ENCODE results near the gene RPS21. TPM values are rescaled to one million over a fixed set of nuclear protein-coding genes. Genes with fewer than 3 reads are reported as not detected.

The RPS21 gene
- total RNA-seq, 1 donor from 2014 or later: 2,085 TPM

- no peak for DNase-seq (ENCODE audit: low spot score)
- Mint-ChIP-seq H3K27me3 (ENCODE audit: low read depth) (no peaks in the 10 kb centered on the region), H3K4me3 (ENCODE audit: low read depth) (no peak overlapping the region), H3K9me3 (peaks cover 10% of the 10 kb centered on the region), H3K4me1 (ENCODE audit: low read depth) (no peaks in the 10 kb centered on the region), H3K27ac (no peak overlapping the region), H3K36me3 (ENCODE audit: low read depth) (peaks cover 37% of the 10 kb centered on the region)
- intact Hi-C loops (cut with micrococcal nuclease): no loop called here
These were observed 6.9 kb downstream of the RPS21 start for GRCh38 chr20:62393830-62394229.

GRCh38 chr20:62394248-62395245 is 7.6 kb downstream of the RPS21 start:
- Mint-ChIP-seq H3K4me1 (ENCODE audit: low read depth) (no peaks in the 10 kb centered on the region), H3K27ac (no peak overlapping the region), H3K27me3 (ENCODE audit: low read depth) (no peaks in the 10 kb centered on the region), H3K36me3 (ENCODE audit: low read depth) (peaks cover 30% of the 10 kb centered on the region), H3K4me3 (ENCODE audit: low read depth) (no peak overlapping the region), H3K9me3 (peaks cover 10% of the 10 kb centered on the region)
- intact Hi-C loops (cut with micrococcal nuclease): no loop called here
- DNase-seq (ENCODE audit: low spot score): no peak

GRCh38 chr20:62395311-62396242 is 8.7 kb downstream of the RPS21 start:
- Mint-ChIP-seq H3K4me3 (ENCODE audit: low read depth) (no peak overlapping the region), H3K36me3 (ENCODE audit: low read depth) (peaks cover 20% of the 10 kb centered on the region), H3K4me1 (ENCODE audit: low read depth) (no peaks in the 10 kb centered on the region), H3K9me3 (peaks cover 10% of the 10 kb centered on the region), H3K27me3 (ENCODE audit: low read depth) (no peaks in the 10 kb centered on the region), H3K27ac (no peak overlapping the region)
- intact Hi-C loops (cut with micrococcal nuclease): no loop called here
- no peak for DNase-seq (ENCODE audit: low spot score)

- no peak overlapping the region for H3K27ac Mint-ChIP-seq
- no peaks in the 10 kb centered on the region for H3K4me1 Mint-ChIP-seq (ENCODE audit: low read depth)
- no peak overlapping the region for H3K4me3 Mint-ChIP-seq (ENCODE audit: low read depth)
- peaks cover 10% of the 10 kb centered on the region for H3K9me3 Mint-ChIP-seq
- no peaks in the 10 kb centered on the region for H3K27me3 Mint-ChIP-seq (ENCODE audit: low read depth)
- intact Hi-C loops (cut with micrococcal nuclease): no loop called here
- H3K36me3 Mint-ChIP-seq (ENCODE audit: low read depth): peaks cover 18% of the 10 kb centered on the region
- no peak for DNase-seq (ENCODE audit: low spot score)
These were observed 9.7 kb downstream of the RPS21 start for GRCh38 chr20:62396367-62397239.

GRCh38 chr20:62398120-62398821 is 11.4 kb downstream of the RPS21 start:
- no peak for DNase-seq (ENCODE audit: low spot score)
- H3K27ac Mint-ChIP-seq: no peak overlapping the region
- H3K27me3 Mint-ChIP-seq (ENCODE audit: low read depth): no peaks in the 10 kb centered on the region
- peaks cover 10% of the 10 kb centered on the region for H3K9me3 Mint-ChIP-seq
- H3K4me3 Mint-ChIP-seq (ENCODE audit: low read depth): no peak overlapping the region
- H3K4me1 Mint-ChIP-seq (ENCODE audit: low read depth): no peaks in the 10 kb centered on the region
- intact Hi-C loops (cut with micrococcal nuclease): no loop called here
- H3K36me3 Mint-ChIP-seq (ENCODE audit: low read depth): peaks cover 18% of the 10 kb centered on the region

GRCh38 chr20:62400021-62400420 is 13.1 kb downstream of the RPS21 start:
- peaks cover 18% of the 10 kb centered on the region for H3K36me3 Mint-ChIP-seq (ENCODE audit: low read depth)
- intact Hi-C loops (cut with micrococcal nuclease): loop anchor here (10.0 kb wide), 1 partner anchor 215 kb away; no protein-coding TSS in a partner anchor
- H3K27me3 Mint-ChIP-seq (ENCODE audit: low read depth): no peaks in the 10 kb centered on the region
- H3K9me3 Mint-ChIP-seq: peaks cover 10% of the 10 kb centered on the region
- H3K4me3 Mint-ChIP-seq (ENCODE audit: low read depth): no peak overlapping the region
- peaks cover 3% of the 10 kb centered on the region for H3K4me1 Mint-ChIP-seq (ENCODE audit: low read depth)
- no peak overlapping the region for H3K27ac Mint-ChIP-seq
- DNase-seq (ENCODE audit: low spot score): no peak

- H3K27ac Mint-ChIP-seq: no peak overlapping the region
- peaks cover 8% of the 10 kb centered on the region for H3K4me1 Mint-ChIP-seq (ENCODE audit: low read depth)
- no peaks in the 10 kb centered on the region for H3K27me3 Mint-ChIP-seq (ENCODE audit: low read depth)
- intact Hi-C loops (cut with micrococcal nuclease): loop anchor here (10.0 kb wide), 1 partner anchor 214 kb away; no protein-coding TSS in a partner anchor
- H3K9me3 Mint-ChIP-seq: peaks cover 10% of the 10 kb centered on the region
- H3K4me3 Mint-ChIP-seq (ENCODE audit: low read depth): no peak overlapping the region
- no peak for DNase-seq (ENCODE audit: low spot score)
- H3K36me3 Mint-ChIP-seq (ENCODE audit: low read depth): peaks cover 18% of the 10 kb centered on the region
These were observed 13.6 kb downstream of the RPS21 start for GRCh38 chr20:62400541-62400940.

GRCh38 chr20:62401331-62401779 is 14.5 kb downstream of the RPS21 start:
- Mint-ChIP-seq H3K4me3 (ENCODE audit: low read depth) (no peak overlapping the region), H3K27me3 (ENCODE audit: low read depth) (no peaks in the 10 kb centered on the region), H3K36me3 (ENCODE audit: low read depth) (peaks cover 18% of the 10 kb centered on the region), H3K9me3 (peaks cover 10% of the 10 kb centered on the region), H3K27ac (no peak overlapping the region), H3K4me1 (ENCODE audit: low read depth) (peaks cover 13% of the 10 kb centered on the region)
- no peak for DNase-seq (ENCODE audit: low spot score)
- intact Hi-C loops (cut with micrococcal nuclease): loop anchor here (10.0 kb wide), 1 partner anchor 213 kb away; no protein-coding TSS in a partner anchor

- Mint-ChIP-seq H3K9me3 (peaks cover 7% of the 10 kb centered on the region), H3K27me3 (ENCODE audit: low read depth) (no peaks in the 10 kb centered on the region), H3K27ac (no peak overlapping the region), H3K4me3 (ENCODE audit: low read depth) (no peak overlapping the region), H3K4me1 (ENCODE audit: low read depth) (peaks cover 13% of the 10 kb centered on the region), H3K36me3 (ENCODE audit: low read depth) (peaks cover 14% of the 10 kb centered on the region)
- DNase-seq (ENCODE audit: low spot score): no peak
- intact Hi-C loops (cut with micrococcal nuclease): loop anchor here (10.0 kb wide), 1 partner anchor 212 kb away; no protein-coding TSS in a partner anchor
These were observed 15.7 kb downstream of the RPS21 start for GRCh38 chr20:62402456-62403150.

GRCh38 chr20:62403331-62403730 is 16.4 kb downstream of the RPS21 start:
- no peaks in the 10 kb centered on the region for H3K9me3 Mint-ChIP-seq
- no peak for DNase-seq (ENCODE audit: low spot score)
- no peaks in the 10 kb centered on the region for H3K27me3 Mint-ChIP-seq (ENCODE audit: low read depth)
- H3K4me3 Mint-ChIP-seq (ENCODE audit: low read depth): peak overlapping the region; percentile 18
- intact Hi-C loops (cut with micrococcal nuclease): loop anchor here (10.0 kb wide), 1 partner anchor 211 kb away; no protein-coding TSS in a partner anchor
- peaks cover 6% of the 10 kb centered on the region for H3K36me3 Mint-ChIP-seq (ENCODE audit: low read depth)
- peaks cover 13% of the 10 kb centered on the region for H3K4me1 Mint-ChIP-seq (ENCODE audit: low read depth)
- H3K27ac Mint-ChIP-seq: no peak overlapping the region

- H3K4me1 Mint-ChIP-seq (ENCODE audit: low read depth): peaks cover 13% of the 10 kb centered on the region
- intact Hi-C loops (cut with micrococcal nuclease): loop anchor here (10.0 kb wide), 1 partner anchor 211 kb away; no protein-coding TSS in a partner anchor
- no peaks in the 10 kb centered on the region for H3K27me3 Mint-ChIP-seq (ENCODE audit: low read depth)
- H3K27ac Mint-ChIP-seq: no peak overlapping the region
- no peak for DNase-seq (ENCODE audit: low spot score)
- H3K36me3 Mint-ChIP-seq (ENCODE audit: low read depth): peaks cover 6% of the 10 kb centered on the region
- no peaks in the 10 kb centered on the region for H3K9me3 Mint-ChIP-seq
- H3K4me3 Mint-ChIP-seq (ENCODE audit: low read depth): peak overlapping the region; percentile 17
These were observed 17.3 kb downstream of the RPS21 start for GRCh38 chr20:62404112-62404665.

Data from activated T-helper 2 cell treated with anti-CD3 and anti-CD28 coated beads, Interferon-gamma antibody, Interleukin-2, Interleukin-4, amounts not matched to agents 10 μg/mL and 5 μg/mL and 100 μg/mL, durations not matched to agents 14 hours and 24 hours and 36 hours (primary cell).